Left hindlimb (tissue), 1 donor: ENCODE results near the gene TMEM125.

Experiments
- DNase-seq: peaks from one replicate; pipeline ENCODE4 v3.0.0-alpha.2; 2018

TMEM125 gene

GRCh38 chr1:43274804-43275180 lies 5.0 kb downstream of the TMEM125 start:
- DNase-seq = no peak

GRCh38 chr1:43275826-43276620 lies 6.2 kb downstream of the TMEM125 start:
- no peak for DNase-seq

- no peak for DNase-seq
These were observed 6.9 kb downstream of the TMEM125 start for GRCh38 chr1:43276673-43277072.

- no peak for DNase-seq
These were observed 7.5 kb downstream of the TMEM125 start for GRCh38 chr1:43277116-43277876.

DNA sequence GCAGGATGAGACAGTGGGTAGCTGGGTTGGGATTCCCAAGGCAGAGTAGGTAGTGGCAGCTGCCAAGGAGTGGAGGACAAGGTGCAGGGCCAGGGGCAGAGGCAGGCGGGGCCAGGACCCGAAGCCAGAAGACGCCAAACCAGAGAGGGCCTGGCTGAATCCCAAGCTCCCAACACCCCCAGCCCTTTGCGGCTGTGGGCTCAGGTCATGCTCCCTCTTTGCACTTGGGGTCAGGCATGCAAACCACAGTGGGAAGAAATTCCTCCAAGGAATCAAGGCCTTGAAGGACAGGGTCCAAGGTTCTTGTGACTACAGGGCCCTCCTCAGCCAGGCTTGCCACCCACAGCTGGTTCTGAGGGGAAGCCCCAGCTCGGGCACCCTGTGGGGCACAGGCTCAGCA lies 9.4 kb downstream of the TMEM125 start:
- DNase-seq = no peak

GRCh38 chr1:43279666-43280065 lies 9.9 kb downstream of the TMEM125 start:
- DNase-seq = no peak

GRCh38 chr1:43280692-43281091 lies 10.9 kb downstream of the TMEM125 start:
- no peak for DNase-seq

DNA sequence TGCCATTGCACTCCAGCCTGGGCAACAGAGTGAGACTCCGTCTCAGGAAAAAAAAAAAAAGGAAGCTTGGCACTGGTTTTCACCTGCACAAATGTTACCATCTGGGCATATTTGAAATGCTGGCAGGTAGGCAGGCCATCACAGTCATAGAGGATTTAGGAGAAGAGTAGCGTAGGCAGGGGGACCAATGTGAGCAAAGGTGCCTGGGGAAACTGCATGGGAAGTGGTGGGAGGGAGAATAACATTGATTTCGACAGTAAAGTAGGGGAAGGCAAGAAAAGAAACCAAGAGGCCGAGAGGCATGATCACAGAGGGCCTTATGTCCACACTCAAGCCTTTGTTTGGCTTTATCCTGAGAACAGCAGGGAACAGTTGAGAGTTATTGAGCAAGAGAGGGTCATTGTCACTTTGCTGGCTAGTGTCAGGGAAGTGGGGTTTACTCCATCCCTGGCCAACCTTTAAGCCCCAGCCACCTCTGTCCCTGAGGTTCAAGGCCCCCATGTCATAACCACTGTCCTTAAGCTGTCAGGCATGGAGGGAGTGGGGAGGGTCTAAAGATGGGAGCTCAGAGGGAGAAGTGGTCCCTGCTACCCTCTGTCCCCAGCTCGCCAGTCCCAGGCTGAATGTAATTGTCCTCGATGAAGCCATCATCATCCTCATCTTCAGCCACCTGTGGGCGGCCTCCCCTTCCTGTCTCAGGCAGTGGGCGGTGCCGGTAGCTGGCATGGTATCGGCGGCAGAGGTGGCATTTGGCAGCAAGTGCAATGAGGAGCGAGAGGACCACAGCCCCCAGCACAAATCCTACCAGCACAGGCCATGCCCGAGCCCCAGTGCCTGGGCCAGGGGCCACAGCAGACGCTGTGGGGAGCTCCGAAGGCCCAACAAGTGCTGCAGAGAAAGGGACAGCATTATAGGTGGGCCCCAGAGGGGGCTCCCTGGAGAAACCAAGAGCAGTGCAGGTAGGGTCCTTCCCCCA lies 12.7 kb downstream of the TMEM125 start:
- no peak for DNase-seq

DNA sequence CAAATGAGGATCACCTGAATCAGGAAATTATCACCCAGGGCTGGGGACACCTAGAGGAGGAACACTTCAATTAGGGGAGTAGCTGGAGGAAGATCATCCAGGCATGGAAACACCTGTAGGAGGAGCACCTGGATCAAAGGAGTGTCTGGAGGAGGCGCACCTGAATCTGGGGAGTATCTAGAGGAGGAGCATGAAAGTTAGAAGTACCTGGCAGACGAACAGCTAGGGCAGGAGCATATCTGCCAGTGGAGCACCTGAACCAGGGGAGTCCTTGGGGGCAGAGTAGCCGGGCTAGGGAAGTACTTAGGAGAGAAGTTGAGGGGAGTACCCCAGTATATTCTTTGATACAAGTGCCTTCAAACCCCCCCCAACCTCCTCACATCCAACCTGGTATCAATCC lies 14.3 kb downstream of the TMEM125 start:
- no peak for DNase-seq

GRCh38 chr1:43284546-43285110 lies 14.8 kb downstream of the TMEM125 start:
- DNase-seq = no peak

DNA sequence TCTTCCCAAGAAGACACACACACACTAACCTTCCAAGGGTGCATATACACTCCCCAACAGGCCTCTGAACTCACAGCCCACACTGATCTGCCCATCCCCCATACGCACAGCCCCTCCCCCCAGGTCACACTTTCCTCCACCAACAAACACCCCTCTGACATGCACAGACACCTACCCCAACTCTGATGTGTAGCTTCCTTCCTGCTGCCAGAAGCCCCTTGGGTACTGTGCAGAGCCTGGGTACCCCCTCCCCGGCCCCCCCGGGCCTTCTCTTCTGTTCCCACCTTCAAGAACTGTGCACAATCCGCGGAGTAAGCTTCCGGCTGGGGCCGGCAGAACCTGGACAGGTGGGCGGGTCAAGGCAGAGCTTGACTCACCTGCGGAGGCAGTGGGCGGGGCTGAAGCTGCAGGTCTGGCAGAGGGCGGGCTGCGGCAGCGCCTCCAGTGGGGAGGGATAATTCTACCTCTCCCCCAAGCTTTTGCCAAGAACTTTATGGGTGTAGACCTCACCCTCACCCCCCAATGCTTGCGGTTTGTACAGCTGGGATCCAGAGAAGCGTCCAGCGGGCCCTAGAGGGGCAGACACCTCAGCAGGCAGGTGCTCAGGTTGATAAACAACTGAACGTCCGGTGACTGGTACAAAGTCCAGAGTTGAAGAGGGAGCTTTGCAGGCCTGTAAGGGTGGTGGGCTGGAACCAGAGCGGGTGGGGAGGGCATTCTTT lies 15.6 kb downstream of the TMEM125 start, which contains the start of gene C1orf210:
Gene C1orf210, minus strand, starts transcription at position 313 of the 722 bp plus-strand sequence. CDS start 2,311 bp downstream, outside the sequence.
- no peak for DNase-seq

- DNase-seq = no peak
These were observed 16.3 kb downstream of the TMEM125 start for GRCh38 chr1:43286115-43286514.

- no peak for DNase-seq
These were observed 16.8 kb downstream of the TMEM125 start for GRCh38 chr1:43286533-43286932.

- DNase-seq = no peak
These were observed 18.4 kb downstream of the TMEM125 start for GRCh38 chr1:43288058-43288784.

GRCh38 chr1:43288785-43289706 lies 19.3 kb downstream of the TMEM125 start:
- DNase-seq = no peak

DNA sequence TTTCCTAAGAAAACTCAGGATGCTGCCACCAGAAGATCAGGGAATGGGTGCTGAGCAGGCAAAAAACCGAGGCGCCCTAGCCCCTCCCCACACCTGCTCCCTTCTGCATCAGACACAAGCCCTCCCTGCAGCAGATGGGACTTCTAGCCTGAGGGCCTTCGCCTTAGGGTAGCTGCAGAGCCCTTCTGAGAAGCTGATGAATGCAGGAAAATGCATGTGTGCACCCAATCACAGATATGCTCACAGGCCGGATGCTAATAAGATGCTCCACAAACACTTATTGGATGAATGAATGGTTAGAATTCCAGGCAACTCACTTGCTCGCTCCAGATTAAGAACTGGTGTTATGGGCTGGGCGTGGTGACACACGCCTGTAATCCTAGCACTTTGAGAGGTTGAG lies 22.4 kb downstream of the TMEM125 start:
- no peak for DNase-seq

- DNase-seq = no peak
These were observed 22.9 kb downstream of the TMEM125 start for GRCh38 chr1:43292679-43293078.

DNA sequence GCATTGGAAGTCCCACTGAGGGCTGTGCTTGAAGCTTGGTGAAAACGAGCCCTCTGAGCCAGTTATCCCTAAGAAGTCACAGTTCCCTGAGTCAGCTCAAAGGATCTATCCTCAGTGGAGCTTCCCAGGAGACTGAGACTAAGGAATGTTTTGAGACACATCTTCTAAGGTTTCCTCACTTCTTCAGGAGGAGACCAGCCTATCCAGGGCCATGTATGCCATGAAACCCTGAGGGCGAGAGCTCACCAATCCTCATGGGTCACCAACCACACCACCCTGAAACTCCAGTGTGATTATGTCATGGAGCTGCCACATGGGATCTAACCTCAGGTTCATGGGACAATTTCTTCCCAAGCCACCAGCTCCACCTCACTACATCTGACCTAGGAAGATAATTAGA lies 23.4 kb downstream of the TMEM125 start:
- DNase-seq = no peak

GRCh38 chr1:43293896-43294760 lies 24.3 kb downstream of the TMEM125 start:
- no peak for DNase-seq
